DOHH2 (cell line): ENCODE results near the gene IMMT.

Source experiments
- EZH2phosphoT487 ChIP-seq: fragments of 200-600 bp; sonication (generic); IDR thresholded peaks from 2 replicates; pipeline ENCODE4 v1.6.1; 2017; ENCODE audit warnings: borderline replicate concordance, mild to moderate bottlenecking, antibody characterized with exemption, low read length, moderate library complexity, mixed read lengths
- TF ChIP-seq, protein P1 (sequence below): fragments of 200-600 bp; sonication (generic); IDR thresholded peaks from one replicate; pipeline ENCODE4 v1.5.1; 2014; ENCODE audit warnings: antibody characterized with exemption, mild to moderate bottlenecking, low read depth, low read length; ENCODE audit not compliant: poor library complexity, severe bottlenecking

DNA sequence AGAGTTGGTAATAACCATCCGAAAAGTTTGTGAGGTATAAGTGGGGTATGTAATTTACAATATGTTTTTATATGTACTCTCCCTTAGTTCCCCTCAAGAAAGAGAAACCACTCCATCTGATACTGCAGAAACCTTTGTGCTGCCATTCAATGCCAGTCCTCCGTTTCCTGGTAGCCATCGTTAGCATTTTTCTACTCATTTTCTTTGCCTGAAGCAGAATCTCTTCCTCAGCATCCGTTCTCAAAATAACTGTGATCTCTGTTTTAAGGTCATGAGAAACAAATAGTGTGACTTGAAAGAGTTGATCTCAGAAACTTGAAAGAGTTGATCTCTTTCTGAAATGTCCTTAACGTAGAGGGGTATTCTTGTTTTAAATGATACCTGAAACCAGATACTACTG lies 88.2 kb downstream of the IMMT start:
- TF ChIP-seq, protein P1, sequence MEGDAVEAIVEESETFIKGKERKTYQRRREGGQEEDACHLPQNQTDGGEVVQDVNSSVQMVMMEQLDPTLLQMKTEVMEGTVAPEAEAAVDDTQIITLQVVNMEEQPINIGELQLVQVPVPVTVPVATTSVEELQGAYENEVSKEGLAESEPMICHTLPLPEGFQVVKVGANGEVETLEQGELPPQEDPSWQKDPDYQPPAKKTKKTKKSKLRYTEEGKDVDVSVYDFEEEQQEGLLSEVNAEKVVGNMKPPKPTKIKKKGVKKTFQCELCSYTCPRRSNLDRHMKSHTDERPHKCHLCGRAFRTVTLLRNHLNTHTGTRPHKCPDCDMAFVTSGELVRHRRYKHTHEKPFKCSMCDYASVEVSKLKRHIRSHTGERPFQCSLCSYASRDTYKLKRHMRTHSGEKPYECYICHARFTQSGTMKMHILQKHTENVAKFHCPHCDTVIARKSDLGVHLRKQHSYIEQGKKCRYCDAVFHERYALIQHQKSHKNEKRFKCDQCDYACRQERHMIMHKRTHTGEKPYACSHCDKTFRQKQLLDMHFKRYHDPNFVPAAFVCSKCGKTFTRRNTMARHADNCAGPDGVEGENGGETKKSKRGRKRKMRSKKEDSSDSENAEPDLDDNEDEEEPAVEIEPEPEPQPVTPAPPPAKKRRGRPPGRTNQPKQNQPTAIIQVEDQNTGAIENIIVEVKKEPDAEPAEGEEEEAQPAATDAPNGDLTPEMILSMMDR = no peak
- TF ChIP-seq EZH2phosphoT487 = no peak
